ENCODE results near the gene FBLN1.
"Not testable (repeated sequence)": the region's sequence is repeated elsewhere in the genome, so short reads cannot be mapped to it uniquely, and the experiment has no call there.

Gene FBLN1

GRCh38 chr22:45502215-45503049 is at the start of gene FBLN1:
FBLN1 (plus strand) TSS chr22:45502883; CDS start chr22:45502986, 103 bp downstream.
- DNase-seq (ENCODE audit: low read depth) = no peak

GRCh38 chr22:45453764-45454163 is 48.9 kb upstream of the FBLN1 start:
- DNase-seq (ENCODE audit: low read depth) = no peak

GRCh38 chr22:45454275-45454674 is 48.4 kb upstream of the FBLN1 start:
- no peak for DNase-seq (ENCODE audit: low read depth)

- no peak for DNase-seq (ENCODE audit: low read depth)
Measured at GRCh38 chr22:45455212-45455611, 47.5 kb upstream of the FBLN1 start.

GRCh38 chr22:45455621-45456020 is 47.1 kb upstream of the FBLN1 start:
- DNase-seq (ENCODE audit: low read depth) = no peak

GRCh38 chr22:45456811-45457210 is 45.9 kb upstream of the FBLN1 start:
- no peak for DNase-seq (ENCODE audit: low read depth)

- DNase-seq (ENCODE audit: low read depth) = no peak
Measured at GRCh38 chr22:45458532-45458931, 44.2 kb upstream of the FBLN1 start.

GRCh38 chr22:45459235-45459634 is 43.4 kb upstream of the FBLN1 start:
- DNase-seq (ENCODE audit: low read depth) = no peak

- DNase-seq (ENCODE audit: low read depth) = no peak
Measured at GRCh38 chr22:45460288-45461109, 42.2 kb upstream of the FBLN1 start.

- DNase-seq (ENCODE audit: low read depth) = no peak
Measured at GRCh38 chr22:45462034-45462655, 40.5 kb upstream of the FBLN1 start.

- not testable (repeated sequence) for DNase-seq (ENCODE audit: low read depth)
Measured at GRCh38 chr22:45463691-45464090, 39.0 kb upstream of the FBLN1 start.

- DNase-seq (ENCODE audit: low read depth) = no peak
Measured at GRCh38 chr22:45465633-45466032, 37.0 kb upstream of the FBLN1 start.

- DNase-seq (ENCODE audit: low read depth) = no peak
Measured at GRCh38 chr22:45468872-45469271, 33.8 kb upstream of the FBLN1 start.

GRCh38 chr22:45469281-45470073 is 33.2 kb upstream of the FBLN1 start:
- no peak for DNase-seq (ENCODE audit: low read depth)

- no peak for DNase-seq (ENCODE audit: low read depth)
Measured at GRCh38 chr22:45470871-45471270, 31.8 kb upstream of the FBLN1 start.

- no peak for DNase-seq (ENCODE audit: low read depth)
Measured at GRCh38 chr22:45472426-45472825, 30.3 kb upstream of the FBLN1 start.

GRCh38 chr22:45473626-45474237 is 29.0 kb upstream of the FBLN1 start:
- DNase-seq (ENCODE audit: low read depth) = no peak

- no peak for DNase-seq (ENCODE audit: low read depth)
Measured at GRCh38 chr22:45475063-45475747, 27.5 kb upstream of the FBLN1 start.

- no peak for DNase-seq (ENCODE audit: low read depth)
Measured at GRCh38 chr22:45475851-45476514, 26.7 kb upstream of the FBLN1 start.

- DNase-seq (ENCODE audit: low read depth) = no peak
Measured at GRCh38 chr22:45476814-45477213, 25.9 kb upstream of the FBLN1 start.

Data from activated T-cell treated with anti-CD3 and anti-CD28 coated beads for 48 hours (primary cell).